ENCODE results near the gene KRTAP12-4.

DNA sequence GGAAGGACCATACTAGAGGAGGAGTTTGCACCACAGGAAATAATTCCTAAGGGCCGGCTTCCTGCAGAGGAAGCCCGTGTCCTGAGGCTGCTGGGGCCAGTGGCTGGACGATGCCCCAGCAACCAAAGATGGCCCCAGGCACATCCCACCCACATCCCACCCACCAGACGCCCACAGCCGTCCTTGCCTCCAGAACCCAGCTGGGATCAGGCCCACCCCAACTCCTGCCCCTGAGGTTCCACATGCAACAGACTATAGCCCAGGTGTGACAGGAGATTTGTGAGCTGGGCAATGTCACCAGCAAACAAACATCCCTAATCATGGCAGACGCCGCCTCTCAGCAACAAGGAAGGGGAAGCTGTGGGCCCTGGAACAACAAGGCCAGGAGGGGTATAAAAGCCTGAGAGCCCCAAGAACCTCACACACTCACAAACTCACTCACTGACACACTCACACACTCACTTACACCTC is 27.8 kb downstream of the KRTAP12-4 start, which contains the start of gene KRTAP10-9:
- TF ChIP-seq POLR2A (IDR thresholded peaks at IDR 0.05) = no peak
- TF ChIP-seq, protein P1, sequence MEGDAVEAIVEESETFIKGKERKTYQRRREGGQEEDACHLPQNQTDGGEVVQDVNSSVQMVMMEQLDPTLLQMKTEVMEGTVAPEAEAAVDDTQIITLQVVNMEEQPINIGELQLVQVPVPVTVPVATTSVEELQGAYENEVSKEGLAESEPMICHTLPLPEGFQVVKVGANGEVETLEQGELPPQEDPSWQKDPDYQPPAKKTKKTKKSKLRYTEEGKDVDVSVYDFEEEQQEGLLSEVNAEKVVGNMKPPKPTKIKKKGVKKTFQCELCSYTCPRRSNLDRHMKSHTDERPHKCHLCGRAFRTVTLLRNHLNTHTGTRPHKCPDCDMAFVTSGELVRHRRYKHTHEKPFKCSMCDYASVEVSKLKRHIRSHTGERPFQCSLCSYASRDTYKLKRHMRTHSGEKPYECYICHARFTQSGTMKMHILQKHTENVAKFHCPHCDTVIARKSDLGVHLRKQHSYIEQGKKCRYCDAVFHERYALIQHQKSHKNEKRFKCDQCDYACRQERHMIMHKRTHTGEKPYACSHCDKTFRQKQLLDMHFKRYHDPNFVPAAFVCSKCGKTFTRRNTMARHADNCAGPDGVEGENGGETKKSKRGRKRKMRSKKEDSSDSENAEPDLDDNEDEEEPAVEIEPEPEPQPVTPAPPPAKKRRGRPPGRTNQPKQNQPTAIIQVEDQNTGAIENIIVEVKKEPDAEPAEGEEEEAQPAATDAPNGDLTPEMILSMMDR (IDR thresholded peaks at IDR 0.05) = no peak
